GM19238 (cell line): Measurements from ENCODE around the gene PDE10A.
"Not testable (repeated sequence)": the region's sequence is repeated elsewhere in the genome, so short reads cannot be mapped to it uniquely, and the experiment has no call there.

Source experiments
- DNase-seq: peaks from one replicate; pipeline ENCODE4 v3.0.0; 2011; ENCODE audit warnings: low spot score; ENCODE audit not compliant: insufficient read length

PDE10A gene

DNA sequence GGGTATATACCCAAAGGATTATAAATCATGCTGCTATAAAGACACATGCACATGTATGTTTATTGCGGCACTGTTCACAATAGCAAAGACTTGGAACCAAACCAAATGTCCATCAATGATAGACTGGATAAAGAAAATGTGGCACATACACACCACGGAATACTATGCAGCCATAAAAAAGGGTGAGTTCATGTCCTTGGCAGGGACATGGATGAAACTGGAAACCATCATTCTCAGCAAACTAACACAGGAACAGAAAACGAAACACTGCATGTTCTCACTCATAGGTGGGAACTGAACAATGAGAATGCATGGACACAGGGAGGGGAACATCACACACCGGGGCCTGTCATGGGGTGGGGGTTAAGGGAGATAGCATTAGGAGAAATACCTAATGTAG is 70.1 kb downstream of the PDE10A start:
- DNase-seq: not testable (repeated sequence)

DNA sequence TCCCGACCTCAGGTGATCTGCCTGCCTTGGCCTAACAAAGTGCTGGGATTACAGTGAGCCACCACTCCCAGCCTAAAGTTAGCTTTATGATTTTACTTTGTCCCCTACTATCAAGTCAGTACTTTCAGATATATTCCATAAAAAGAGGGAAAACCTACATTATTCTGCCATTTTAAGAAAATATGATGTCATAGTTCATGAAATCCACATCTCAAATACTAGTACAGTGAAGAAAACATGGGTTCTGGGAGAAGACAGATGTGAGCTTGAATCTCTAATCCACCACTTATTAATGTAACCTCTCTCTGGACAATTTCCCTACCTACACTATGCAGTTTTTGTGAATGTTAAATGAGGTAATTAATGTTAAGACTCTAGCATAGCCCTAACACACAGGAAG is 74.5 kb downstream of the PDE10A start:
- no peak for DNase-seq

DNA sequence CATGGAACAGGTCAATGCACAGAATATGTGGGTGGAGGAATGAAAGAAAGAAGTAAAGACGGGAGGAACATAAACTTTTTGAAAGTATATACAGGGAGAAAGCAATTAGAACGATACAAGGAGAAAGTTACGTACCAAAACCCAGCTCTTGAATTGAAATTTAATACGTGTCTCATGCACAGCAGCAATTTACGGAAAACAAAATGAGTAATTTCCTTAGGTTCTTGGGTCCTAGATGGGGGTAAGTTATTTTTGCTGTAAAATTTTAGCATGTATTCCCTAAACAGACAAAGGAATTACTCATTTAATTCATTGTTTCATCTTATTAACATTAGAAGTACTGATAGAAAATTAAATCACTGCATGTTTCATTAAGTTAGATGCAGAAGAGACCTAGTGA is 75.8 kb downstream of the PDE10A start:
- no peak for DNase-seq

DNA sequence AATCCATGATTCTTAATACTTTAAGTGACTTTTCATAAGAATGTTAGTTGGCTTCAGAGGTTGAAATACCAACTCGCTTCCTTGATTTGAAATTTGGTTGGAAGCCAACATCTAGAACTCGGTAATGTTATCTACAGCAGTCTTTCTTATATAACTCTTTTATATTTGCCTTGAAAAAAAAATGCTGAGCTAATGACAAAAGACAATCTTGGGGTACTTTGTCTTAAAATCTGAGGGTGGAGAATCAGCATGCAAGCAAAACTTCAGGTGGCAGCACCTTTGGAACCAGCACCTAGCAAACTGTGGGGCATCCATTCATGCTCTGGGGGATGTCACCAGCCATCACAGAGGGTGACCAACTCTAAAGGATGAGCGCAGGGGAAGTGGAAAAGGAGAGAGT is 76.3 kb downstream of the PDE10A start:
- no peak for DNase-seq

DNA sequence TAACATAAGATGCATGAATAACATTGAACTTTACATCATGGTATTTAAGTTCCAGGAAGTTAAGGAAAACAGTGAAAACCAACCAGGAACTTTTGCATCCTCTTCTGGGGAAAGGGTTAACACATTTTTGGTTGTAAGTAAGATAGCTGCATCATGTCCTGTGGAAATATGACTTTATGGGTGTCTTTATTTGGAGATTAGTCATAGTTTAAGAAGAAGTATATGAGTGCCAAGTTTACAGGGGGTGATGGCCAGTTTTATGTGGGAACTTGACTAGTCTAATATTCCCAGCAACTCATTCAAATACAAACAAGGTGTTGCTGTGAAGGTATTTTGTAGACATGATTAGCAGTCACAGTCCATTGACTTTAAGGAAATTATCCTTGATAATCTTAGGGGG is 78.0 kb downstream of the PDE10A start:
- DNase-seq: no peak

DNA sequence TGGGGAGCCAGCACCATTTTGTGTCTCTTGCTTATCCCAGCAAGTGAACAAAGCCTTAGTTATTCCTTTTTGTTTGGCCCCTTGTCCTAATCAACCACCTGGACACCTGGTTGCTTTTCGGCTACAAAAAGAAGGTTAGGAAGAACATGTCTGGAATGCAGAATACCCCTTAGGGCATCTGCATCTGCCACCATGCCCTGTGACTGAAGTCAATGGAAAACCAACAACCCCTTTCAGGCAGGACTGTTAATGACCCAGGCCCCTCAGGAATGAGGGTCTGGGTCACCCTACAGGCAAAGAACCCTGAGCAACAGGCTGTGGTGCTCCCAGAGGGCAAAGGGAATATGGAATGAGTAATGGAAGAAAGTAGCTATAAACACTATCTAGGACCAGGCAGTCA is 78.5 kb downstream of the PDE10A start:
- no peak for DNase-seq

DNA sequence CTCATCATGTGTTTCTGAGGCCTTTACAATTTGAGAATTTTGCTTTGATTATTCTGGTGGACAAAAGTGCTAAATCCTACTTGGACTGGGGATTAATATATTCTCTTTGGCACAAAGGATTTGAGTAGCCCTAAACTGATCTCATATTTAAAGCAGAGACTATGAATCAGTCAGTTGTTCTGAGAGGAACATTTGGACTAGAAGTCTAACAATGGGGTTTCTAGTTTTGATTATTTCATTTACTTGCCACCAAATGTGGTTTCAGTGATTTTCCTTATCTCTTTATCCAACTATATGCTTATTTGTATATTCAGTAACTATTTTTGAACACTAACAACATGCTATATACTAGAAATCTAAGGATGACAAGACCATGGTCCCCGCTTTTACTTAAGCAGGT is 81.4 kb downstream of the PDE10A start:
- DNase-seq: no peak

DNA sequence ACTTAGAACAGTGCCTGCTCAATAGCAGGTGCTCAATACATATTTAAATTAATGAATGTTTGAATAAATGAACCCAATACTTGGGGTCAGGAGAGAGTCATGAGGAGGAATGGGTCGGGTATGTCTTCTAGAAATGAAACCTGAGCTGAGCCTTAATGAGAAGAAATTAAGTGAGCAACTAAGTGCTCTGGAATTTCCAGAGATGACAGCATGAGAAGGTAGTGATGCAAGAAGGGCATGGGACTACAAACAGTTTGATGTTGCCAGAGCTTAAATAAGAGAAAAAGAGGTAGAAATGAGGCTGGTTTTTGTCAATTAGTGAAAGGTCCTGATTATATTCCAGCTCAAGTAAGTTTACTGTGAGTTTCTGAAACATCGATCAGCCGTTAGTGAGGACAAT is 82.9 kb downstream of the PDE10A start:
- DNase-seq: no peak

DNA sequence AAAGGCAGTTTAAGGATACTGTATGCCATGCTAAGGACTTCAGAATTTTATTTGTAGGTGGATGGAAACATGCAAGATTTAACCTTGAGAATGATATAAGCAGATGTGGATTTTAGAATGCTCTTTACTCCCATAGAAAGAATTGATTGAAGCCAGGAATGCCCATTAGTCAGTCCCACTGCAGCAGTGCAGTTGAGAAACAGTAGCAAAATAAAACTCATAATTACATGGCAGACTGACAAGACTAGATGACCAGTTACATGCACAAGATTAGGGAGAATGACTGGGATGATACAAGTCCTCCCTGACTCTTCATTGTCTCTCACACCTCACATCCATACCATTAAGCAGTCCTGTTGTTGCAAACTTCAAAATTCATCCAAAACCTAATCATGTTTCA is 83.9 kb downstream of the PDE10A start:
- DNase-seq: no peak

DNA sequence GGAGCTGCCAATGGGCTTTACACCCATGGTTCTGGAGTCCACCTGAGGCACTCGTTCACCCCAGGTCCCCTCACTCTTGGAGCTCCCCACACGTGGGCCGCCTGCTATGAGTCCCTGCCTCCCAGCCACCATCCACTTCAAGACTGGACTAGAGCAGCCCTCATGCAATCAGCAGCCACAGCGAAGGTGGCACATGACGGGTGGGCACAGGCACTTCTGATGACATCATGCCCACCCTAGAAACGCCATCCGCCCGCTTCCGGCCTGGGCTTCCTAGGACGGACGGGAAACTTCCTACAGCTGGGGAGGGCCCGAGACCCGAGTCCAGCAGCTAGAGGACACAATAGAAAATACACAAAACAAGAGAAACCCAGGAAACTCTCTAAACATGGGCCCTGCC is 85.5 kb downstream of the PDE10A start:
- no peak for DNase-seq

DNA sequence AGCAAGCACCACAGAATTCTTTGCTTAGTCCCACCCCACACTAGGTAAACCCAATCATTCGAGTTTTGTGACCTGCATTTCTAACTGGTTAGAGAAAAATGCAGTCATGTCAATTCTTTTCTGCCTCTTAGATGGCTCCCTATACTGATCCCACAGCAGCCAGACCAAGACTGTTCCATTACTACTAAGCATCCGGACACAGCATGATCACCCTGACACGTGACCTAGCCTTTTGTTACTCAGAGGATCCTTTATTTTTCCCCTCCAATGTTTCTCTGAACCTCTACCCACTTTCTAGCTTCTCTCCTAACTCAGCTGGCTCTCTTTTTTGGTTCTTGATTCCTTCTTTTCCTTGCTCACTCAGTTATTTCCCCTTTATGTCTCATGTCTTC is 87.9 kb downstream of the PDE10A start:
- no peak for DNase-seq

DNA sequence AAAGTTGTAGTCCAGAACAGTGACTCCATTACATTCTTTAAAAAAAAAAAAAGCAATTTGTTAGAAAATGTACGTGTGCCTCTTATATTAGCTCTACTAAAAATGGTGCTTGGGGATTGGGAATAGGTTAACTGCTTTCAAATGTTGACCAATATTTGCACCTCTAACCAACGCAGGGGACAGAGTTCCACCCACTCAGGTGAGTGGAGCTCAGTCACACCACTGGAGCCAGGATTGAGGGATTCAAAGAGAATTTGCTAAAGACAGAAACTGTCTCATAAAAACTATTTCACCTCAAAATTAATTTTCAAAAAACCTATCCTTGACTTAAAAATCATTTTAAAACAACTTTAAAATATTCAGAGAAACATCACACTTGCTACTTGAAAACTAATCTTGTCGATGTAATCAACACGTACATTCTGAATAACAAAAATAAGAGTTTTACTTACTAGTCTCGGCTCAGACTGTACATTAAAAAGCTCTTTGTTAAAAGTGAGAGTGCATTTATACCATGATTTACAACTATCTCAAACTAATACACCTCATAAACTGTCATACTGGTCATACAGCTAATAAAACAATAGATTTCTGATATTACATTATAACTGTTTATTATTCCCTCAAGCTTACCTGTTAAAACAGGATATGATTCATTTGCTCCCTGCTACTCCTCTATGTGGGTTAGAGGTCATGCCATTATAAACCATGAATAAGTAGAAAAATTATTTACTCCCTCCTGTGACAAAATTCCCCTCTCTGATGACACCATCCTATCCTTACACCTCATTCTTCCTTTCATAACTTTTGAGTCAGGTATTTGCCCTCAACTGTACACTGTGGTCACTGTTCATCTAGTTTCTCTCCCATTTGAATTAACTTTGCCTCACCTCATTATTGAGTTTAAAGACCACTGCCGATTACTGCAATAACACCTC is 88.6 kb downstream of the PDE10A start:
- DNase-seq: no peak

DNA sequence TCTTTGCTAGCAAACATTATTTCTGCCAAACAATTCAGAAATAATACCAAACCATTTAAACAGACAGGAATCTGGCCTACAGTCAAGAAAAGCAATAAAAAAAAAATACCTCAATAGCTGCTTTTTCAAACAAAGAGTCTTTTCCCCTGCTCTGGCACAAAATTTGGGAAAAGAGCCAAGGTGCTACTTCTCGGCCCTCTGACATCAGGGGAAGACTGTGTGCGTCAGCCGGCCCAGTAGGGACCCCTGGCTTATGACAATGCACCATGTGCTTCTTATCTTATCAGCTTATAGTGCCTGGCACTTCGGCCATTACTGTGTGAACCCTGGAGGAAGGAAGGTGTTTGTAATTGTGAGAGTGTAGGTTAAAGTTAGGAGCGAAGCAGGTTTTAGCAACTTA is 89.4 kb downstream of the PDE10A start:
- DNase-seq: no peak

DNA sequence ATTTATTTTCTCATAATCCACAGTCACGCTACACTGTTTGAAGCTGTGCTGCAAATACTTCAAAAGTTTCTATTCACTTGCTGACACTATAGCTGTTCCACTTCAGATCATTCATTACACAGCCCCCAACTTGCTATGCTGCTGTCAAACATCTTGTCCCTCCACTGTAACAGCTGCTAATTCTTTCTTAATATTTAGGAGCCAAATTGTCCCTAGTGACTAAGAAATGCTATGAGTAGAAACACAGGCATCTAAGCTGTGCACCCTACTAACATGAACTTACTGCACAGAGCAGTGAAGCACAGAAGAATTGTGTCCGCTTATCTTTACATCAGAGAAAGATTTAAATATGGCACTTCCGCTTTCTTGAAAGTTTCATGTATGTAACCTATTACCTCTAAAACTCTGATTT is 91.3 kb downstream of the PDE10A start:
- DNase-seq: no peak

DNA sequence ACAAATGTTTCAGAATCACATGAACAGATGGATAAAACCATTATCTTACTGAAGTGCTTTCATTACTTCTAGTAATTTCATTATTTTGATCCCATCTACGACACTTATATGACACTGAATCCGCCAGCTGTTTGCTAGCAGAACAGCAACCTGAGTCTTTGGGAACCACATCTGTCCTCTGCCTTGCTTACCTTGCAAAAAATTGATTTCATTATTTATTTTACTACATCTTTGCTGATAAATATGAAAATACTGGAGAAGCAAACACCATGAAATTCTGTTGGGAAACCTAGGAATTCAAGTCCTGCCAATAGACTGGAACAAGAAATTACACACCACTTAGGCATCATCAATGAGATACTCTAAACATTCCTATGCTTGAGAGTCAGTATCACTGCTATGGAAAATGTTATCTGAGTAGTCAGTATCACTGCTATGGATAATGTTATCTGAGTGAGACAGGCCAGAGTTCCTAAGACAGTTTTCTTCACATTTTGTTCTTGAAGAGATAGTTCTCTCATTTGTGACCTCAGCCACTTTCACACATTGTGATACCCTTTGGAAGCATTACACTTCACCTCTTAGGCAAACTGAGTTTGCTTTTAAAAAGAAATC is 91.9 kb downstream of the PDE10A start:
- DNase-seq: no peak

DNA sequence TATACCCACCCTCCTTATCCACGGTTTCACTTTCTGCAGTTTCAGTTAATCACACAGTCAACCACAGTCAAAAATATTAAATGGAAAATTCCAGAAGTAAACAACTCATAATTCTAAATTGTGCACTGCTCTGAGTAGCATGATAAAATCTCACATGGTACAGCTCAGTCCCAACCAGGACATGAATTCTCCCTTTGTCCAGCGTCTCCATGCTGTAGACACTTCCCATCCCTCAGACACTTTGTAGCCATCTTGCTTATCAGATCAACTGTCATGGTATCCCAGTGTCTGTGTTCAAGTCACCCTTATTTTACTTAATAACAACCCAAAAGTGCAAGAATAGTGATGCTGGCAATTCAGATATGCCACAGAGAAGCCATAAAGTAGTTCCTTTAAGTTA is 94.7 kb downstream of the PDE10A start:
- no peak for DNase-seq

DNA sequence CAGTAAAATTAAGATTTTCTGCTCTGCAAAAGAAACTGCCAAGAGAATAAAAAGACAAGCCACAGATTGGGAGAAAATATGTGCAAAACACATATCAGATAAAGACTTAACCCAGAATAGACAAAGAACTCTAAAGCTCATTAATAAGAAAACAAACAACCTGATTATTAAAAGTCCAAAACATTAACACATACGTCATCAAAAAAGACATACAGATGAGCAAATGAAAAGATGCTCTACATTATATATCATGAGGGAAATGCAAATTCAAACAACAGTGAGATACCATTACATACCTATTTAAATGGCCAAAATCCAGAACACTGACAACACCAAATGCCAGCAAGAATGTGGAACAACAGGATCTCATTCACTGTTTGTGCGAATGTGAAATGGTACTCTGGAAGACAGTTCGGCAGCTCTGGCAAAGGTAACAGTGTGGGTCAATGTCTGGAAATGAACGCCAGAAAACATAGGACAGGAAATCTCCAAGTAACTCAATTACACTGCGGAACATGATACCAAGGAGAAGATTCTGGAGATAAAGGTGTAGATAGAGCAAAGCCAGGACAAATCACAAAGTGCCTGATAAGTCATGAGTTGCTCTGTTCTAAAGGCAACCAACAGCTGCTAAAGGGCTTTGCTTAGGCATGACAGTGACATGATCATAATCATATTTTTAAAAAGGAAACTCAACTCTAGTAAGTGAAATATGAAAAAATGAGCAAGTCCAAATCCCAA is 96.8 kb downstream of the PDE10A start:
- no peak for DNase-seq

DNA sequence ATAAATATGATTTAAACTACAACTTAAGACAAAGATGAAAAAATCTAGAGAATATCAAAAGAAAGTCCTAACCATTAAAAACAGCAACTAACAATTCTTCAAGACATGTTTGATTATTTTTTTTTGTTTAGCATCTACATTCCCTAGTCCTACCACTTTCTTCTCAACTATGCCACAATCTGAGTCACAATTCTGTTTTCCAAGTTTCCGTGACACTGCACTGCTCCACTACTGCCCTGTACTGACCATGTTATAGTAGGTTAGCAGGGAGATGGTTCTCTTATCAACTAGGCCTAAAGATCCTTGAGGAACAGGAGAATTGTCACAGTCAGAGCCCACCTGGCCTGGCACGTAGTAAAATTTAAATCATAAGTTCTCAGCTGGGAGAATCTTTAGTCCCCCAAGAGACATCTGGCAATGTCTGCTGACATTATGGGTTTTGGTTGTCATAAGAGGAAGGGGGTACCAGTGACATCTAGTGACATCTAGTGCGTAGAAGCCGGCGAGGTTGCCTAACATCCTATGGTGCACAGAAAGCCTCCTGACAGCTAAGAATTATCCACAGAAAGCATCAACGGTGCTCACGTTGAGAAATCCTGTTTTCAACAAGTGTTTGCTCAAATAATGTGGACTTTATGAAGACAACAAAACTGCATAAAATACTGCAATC is 100.5 kb downstream of the PDE10A start:
- no peak for DNase-seq

DNA sequence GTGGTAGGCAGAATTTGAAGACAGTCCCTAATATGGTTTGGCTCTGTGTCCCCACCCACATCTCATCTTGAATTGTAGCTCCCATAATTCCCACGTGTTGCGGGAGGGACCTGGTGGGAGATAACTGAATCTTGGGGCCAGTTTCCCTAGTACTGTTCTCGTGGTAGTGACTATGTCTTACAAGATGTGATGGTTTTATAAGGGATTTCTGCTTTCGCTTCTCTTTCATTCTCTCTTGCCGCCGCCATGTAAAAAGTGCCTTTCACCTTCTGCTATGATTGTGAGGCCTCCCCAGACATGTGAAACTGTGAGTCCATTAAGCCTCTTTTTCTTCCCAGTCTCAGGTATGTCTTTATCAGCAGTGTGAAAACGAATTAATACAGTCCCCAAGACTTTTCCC is 103.4 kb downstream of the PDE10A start:
- no peak for DNase-seq

DNA sequence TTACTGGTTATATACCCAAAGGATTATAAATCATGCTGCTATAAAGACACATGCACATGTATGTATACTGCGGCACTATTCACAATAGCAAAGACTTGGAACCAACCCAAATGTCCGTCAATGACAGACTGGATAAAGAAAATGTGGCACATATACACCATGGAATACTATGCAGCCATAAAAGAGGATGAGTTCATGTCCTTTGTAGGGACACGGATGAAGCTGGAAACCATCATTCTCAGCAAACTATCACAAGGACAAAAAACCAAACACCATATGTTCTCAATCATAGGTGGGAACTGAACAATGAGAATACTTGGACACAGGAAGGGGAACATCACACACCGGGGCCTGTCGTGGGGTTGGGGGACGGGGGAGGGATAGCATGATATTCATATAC is 104.9 kb downstream of the PDE10A start:
- not testable (repeated sequence) for DNase-seq

DNA sequence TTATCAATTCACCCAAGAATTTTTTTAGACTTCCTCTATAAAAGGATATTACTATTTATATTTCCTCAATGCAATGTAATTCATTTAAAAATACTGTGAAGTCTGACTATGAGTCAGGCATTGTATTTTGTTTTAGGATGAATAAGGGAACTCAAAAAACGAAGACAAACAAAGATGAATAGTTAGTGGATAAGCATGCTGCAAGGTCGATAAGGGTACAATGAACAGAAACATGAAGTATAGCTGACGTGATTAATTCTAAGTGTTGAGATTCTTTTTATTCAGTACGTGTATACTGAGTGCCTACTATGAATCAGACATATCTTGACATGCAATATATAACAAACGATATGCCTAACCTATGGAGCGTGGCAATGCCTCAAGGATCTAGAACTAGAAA is 105.4 kb downstream of the PDE10A start:
- no peak for DNase-seq
